Activated CD4-positive, alpha-beta T cell treated with anti-CD3 and anti-CD28 coated beads, Interleukin-2, amount 10 ng/mL, durations not matched to agents 24 days and 14 days (primary cell): ENCODE data around the gene GIMAP6. TPM values are rescaled to one million over a fixed set of nuclear protein-coding genes. Genes with fewer than 3 reads are reported as not detected.
"Not testable (repeated sequence)": the region's sequence is repeated elsewhere in the genome, so short reads cannot be mapped to it uniquely, and the experiment has no call there.

Experiments
- DNase-seq: peaks from one replicate; pipeline ENCODE4 v3.0.0; 2022
- H3K27ac Mint-ChIP-seq: one replicate; pipeline ENCODE4 v1.8.0; 2022; ENCODE audit warnings: mild to moderate bottlenecking, mixed read lengths
- H3K27me3 Mint-ChIP-seq: one replicate; pipeline ENCODE4 v1.8.0; 2022; ENCODE audit warnings: mixed read lengths
- H3K36me3 Mint-ChIP-seq: one replicate; pipeline ENCODE4 v1.8.0; 2022; ENCODE audit warnings: low read depth, mild to moderate bottlenecking, mixed read lengths
- H3K4me1 Mint-ChIP-seq: one replicate; pipeline ENCODE4 v1.8.0; 2021; ENCODE audit warnings: mixed read lengths
- H3K4me3 Mint-ChIP-seq: one replicate; pipeline ENCODE4 v1.8.0; 2022; ENCODE audit warnings: mild to moderate bottlenecking, moderate library complexity, mixed read lengths
- H3K9me3 Mint-ChIP-seq: one replicate; pipeline ENCODE4 v1.8.0; 2021; ENCODE audit warnings: mixed read lengths
- intact Hi-C: fragments of 100-400 bp; cut with micrococcal nuclease; formaldehyde crosslinking; loops from one replicate; pipeline ENCODE4 v1.15.1; 2023
- total RNA-seq: library from RNA; stranded (reverse); gene quantifications from 2 replicates; pipeline ENCODE4 v1.2.3, GENCODE V29; 2022

The GIMAP6 gene
- total RNA-seq, 1 donor from 2014 or later: 35.5 TPM

GRCh38 chr7:150587551-150587950 is 44.6 kb downstream of the GIMAP6 start:
- no peak for DNase-seq
- intact Hi-C loops: loop anchor here (5.0 kb wide), 2 partner anchors 150 to 165 kb away; partner anchors contain the start of gene GIMAP5
- Mint-ChIP-seq H3K27ac (no peak overlapping the region), H3K4me3 (no peak overlapping the region), H3K36me3 (peaks cover 48% of the 10 kb centered on the region), H3K4me1 (peaks cover 46% of the 10 kb centered on the region), H3K9me3 (peaks cover 44% of the 10 kb centered on the region), H3K27me3 (no peaks in the 10 kb centered on the region)

GRCh38 chr7:150586785-150587152 is 45.4 kb downstream of the GIMAP6 start:
- peaks cover 47% of the 10 kb centered on the region for H3K36me3 Mint-ChIP-seq
- no peaks in the 10 kb centered on the region for H3K27me3 Mint-ChIP-seq
- peaks cover 40% of the 10 kb centered on the region for H3K9me3 Mint-ChIP-seq
- H3K4me3 Mint-ChIP-seq: peak overlapping the region; percentile 71
- intact Hi-C loops: loop anchor here (5.0 kb wide), 2 partner anchors 151 to 166 kb away; partner anchors contain the start of gene GIMAP5
- H3K4me1 Mint-ChIP-seq: peaks cover 46% of the 10 kb centered on the region
- H3K27ac Mint-ChIP-seq: peak overlapping the region; percentile 86
- peak; percentile 73 for DNase-seq

- H3K4me3 Mint-ChIP-seq: peak overlapping the region; percentile 71
- no peaks in the 10 kb centered on the region for H3K27me3 Mint-ChIP-seq
- peaks cover 35% of the 10 kb centered on the region for H3K9me3 Mint-ChIP-seq
- H3K27ac Mint-ChIP-seq: peak overlapping the region; percentile 86
- H3K4me1 Mint-ChIP-seq: peaks cover 46% of the 10 kb centered on the region
- DNase-seq: peak; percentile 62
- intact Hi-C loops: loop anchor here (5.0 kb wide), 2 partner anchors 151 to 166 kb away; partner anchors contain the start of gene GIMAP5
- H3K36me3 Mint-ChIP-seq: peaks cover 47% of the 10 kb centered on the region
These were observed 46.0 kb downstream of the GIMAP6 start for GRCh38 chr7:150586068-150586784.

GRCh38 chr7:150585199-150585598 is 47.0 kb downstream of the GIMAP6 start:
- peak overlapping the region; percentile 62 for H3K4me3 Mint-ChIP-seq
- H3K27me3 Mint-ChIP-seq: no peaks in the 10 kb centered on the region
- H3K4me1 Mint-ChIP-seq: peaks cover 44% of the 10 kb centered on the region
- H3K9me3 Mint-ChIP-seq: peaks cover 25% of the 10 kb centered on the region
- DNase-seq: peak; percentile 68
- peak overlapping the region; percentile 86 for H3K27ac Mint-ChIP-seq
- intact Hi-C loops: loop anchor here (5.0 kb wide), 2 partner anchors 152 to 167 kb away; partner anchors contain the start of gene GIMAP5
- peaks cover 47% of the 10 kb centered on the region for H3K36me3 Mint-ChIP-seq

DNA sequence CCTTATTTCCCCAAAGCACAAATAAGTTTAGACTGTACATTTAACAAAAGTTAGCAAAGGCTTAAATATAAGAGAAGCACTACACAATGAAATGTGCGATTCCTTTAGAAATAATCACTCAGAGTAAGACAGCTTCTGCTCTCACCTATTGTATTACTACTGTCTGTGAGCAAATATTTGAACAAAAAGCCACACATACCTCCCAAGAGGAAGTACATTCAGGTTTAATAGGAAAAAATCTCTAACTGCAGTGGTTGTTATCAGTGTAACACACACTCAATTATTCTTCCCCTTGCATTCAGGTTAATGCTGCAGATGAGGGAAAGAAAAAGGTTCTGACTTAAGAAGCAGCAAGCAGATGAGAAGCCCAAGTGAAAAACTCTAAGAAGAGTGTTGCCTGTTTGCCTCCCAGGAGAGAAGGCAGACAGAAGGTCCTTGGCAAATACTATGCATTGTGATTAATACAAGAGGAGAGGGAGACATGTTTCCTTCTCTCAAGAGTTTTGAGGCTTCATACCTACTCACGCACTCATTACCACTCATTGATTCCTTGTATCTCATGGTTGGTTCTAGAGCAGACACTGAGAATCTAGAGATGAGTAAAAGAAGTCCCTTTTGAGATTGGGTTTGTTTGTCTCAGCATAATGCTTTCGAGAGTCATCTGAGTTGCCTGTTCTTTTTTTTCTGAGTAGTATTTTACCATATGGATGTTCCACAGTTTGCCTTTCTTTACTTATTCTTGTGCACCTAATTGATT is 51.4 kb downstream of the GIMAP6 start:
- no peaks in the 10 kb centered on the region for H3K27me3 Mint-ChIP-seq
- intact Hi-C loops: no loop called here
- no peak for DNase-seq
- H3K4me1 Mint-ChIP-seq: peaks cover 50% of the 10 kb centered on the region
- peaks cover 75% of the 10 kb centered on the region for H3K36me3 Mint-ChIP-seq
- peaks cover 31% of the 10 kb centered on the region for H3K9me3 Mint-ChIP-seq
- H3K27ac Mint-ChIP-seq: peak overlapping the region; percentile 77
- peak overlapping the region; percentile 17 for H3K4me3 Mint-ChIP-seq

GRCh38 chr7:150579979-150580637 is 52.1 kb downstream of the GIMAP6 start:
- Mint-ChIP-seq H3K9me3 (peaks cover 31% of the 10 kb centered on the region), H3K4me3 (peak overlapping the region; percentile 17), H3K36me3 (peaks cover 81% of the 10 kb centered on the region), H3K27ac (peak overlapping the region; percentile 77), H3K4me1 (peaks cover 44% of the 10 kb centered on the region)
- DNase-seq: peak; percentile 83
- H3K27me3 Mint-ChIP-seq, intact Hi-C loops: not testable (repeated sequence)

Other genes with a start within 250 kb of the GIMAP6 start
- gene GIMAP8, start 181.8 kb downstream of the GIMAP6 start, total RNA-seq: 7.9 and 8.5 TPM in 2 replicates
- 40.5 and 45.0 TPM in 2 replicates for gene GIMAP7, start 117.5 kb downstream of the GIMAP6 start, total RNA-seq
- gene GIMAP4, start 65.0 kb downstream of the GIMAP6 start, total RNA-seq: 61.1 and 62.7 TPM in 2 replicates
- 28.2 TPM in 2 replicates for gene GIMAP2, start 53.3 kb upstream of the GIMAP6 start, total RNA-seq
- 4.9 and 6.0 TPM in 2 replicates for gene GIMAP1, start 84.2 kb upstream of the GIMAP6 start, total RNA-seq
- gene GIMAP5, start 105.0 kb upstream of the GIMAP6 start, total RNA-seq: 44.4 and 50.9 TPM in 2 replicates
- not detected in 2 replicates for gene TMEM176B, start 168.0 kb upstream of the GIMAP6 start, total RNA-seq
- gene TMEM176A, start 168.4 kb upstream of the GIMAP6 start, total RNA-seq: not detected in 2 replicates
- not detected in 2 replicates for gene AOC1, start 220.1 kb upstream of the GIMAP6 start, total RNA-seq